ENCODE results near the gene ART3. TPM values are rescaled to one million over a fixed set of nuclear protein-coding genes. Genes with fewer than 3 reads are reported as not detected.
"Not testable (repeated sequence)": the region's sequence is repeated elsewhere in the genome, so short reads cannot be mapped to it uniquely, and the experiment has no call there.

The ART3 gene
- total and polyA plus RNA-seq, 3 experiments from 2014 or later, result not detected

- CTCF ChIA-PET; H3K4me1 Mint-ChIP-seq; H3K9me3 Mint-ChIP-seq; H3K9me3 ChIP-seq (ENCODE audit: low read length); H3K27ac ChIP-seq (ENCODE audit: low read depth, low read length); H3K4me1 ChIP-seq (ENCODE audit: insufficient read depth, low read length); H3K36me3 ChIP-seq (ENCODE audit: insufficient read depth, low read length); H3K4me3 Mint-ChIP-seq; H3K27me3 ChIP-seq (ENCODE audit: insufficient read depth, low read length, poor library complexity, severe bottlenecking); H3K4me3 ChIP-seq (ENCODE audit: low read length); DNase-seq; POLR2A ChIA-PET; H3K36me3 Mint-ChIP-seq: not testable (repeated sequence)
- Mint-ChIP-seq H3K27me3 (peaks cover 8 to 20% of the 10 kb centered on the region in 2 donors), H3K27ac (peak overlapping the region in 1 of 8 donors; percentile 27)
Measured at GRCh38 chr4:76044686-76045085, 29.8 kb upstream of the ART3 start.

GRCh38 chr4:76049860-76050416 is 24.6 kb upstream of the ART3 start:
- H3K4me3 Mint-ChIP-seq; H3K27ac ChIP-seq (ENCODE audit: low read depth, low read length); H3K4me1 ChIP-seq (ENCODE audit: insufficient read depth, low read length); DNase-seq; POLR2A ChIA-PET; H3K36me3 Mint-ChIP-seq; H3K27me3 Mint-ChIP-seq; H3K9me3 Mint-ChIP-seq; H3K9me3 ChIP-seq (ENCODE audit: low read length); H3K27ac Mint-ChIP-seq; H3K27me3 ChIP-seq (ENCODE audit: insufficient read depth, low read length, poor library complexity, severe bottlenecking); H3K36me3 ChIP-seq (ENCODE audit: insufficient read depth, low read length); H3K4me1 Mint-ChIP-seq; H3K4me3 ChIP-seq (ENCODE audit: low read length): not testable (repeated sequence)
- CTCF ChIA-PET, result interaction anchor here (1.0 kb wide), 1 partner anchor 8 kb away, joined by 3 read pairs; no protein-coding TSS in a partner anchor

- H3K9me3 Mint-ChIP-seq; H3K27me3 ChIP-seq (ENCODE audit: insufficient read depth, low read length, poor library complexity, severe bottlenecking); H3K36me3 ChIP-seq (ENCODE audit: insufficient read depth, low read length); H3K4me1 Mint-ChIP-seq; H3K4me3 Mint-ChIP-seq; H3K4me1 ChIP-seq (ENCODE audit: insufficient read depth, low read length); H3K27ac Mint-ChIP-seq; H3K9me3 ChIP-seq (ENCODE audit: low read length); POLR2A ChIA-PET; H3K27ac ChIP-seq (ENCODE audit: low read depth, low read length); H3K36me3 Mint-ChIP-seq; H3K4me3 ChIP-seq (ENCODE audit: low read length); DNase-seq: not testable (repeated sequence)
- CTCF ChIA-PET, result interaction anchor here (1.0 kb wide), 1 partner anchor 8 kb away, joined by 3 read pairs; no protein-coding TSS in a partner anchor
- peaks cover 8 to 12% of the 10 kb centered on the region in 2 donors for H3K27me3 Mint-ChIP-seq
Measured at GRCh38 chr4:76050560-76051050, 23.9 kb upstream of the ART3 start.

DNA sequence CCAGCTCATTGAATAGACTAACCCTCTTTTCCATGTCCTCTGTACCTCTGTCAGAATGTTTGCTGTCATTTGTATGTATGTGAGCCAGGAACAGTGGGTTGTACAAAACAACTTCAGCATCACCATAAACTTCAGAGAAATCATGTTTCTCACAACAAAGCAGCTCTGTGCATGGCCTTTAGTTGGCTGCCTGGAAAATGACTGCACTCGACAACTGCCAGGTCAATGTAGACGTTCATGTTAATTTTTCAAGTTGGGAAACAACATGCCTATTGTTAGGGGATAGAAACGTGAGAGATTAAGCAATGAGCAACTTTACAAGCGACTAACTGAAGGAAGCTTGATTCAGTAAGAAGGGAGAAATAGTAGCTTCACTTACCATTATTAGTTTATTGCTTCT is 20.8 kb upstream of the ART3 start:
- Mint-ChIP-seq H3K36me3 (no peaks in the 10 kb centered on the region), H3K27ac (no peak overlapping the region)

GRCh38 chr4:76055016-76055415 is 19.5 kb upstream of the ART3 start:
- Mint-ChIP-seq H3K9me3 (no peaks in the 10 kb centered on the region), H3K4me1 (no peaks in the 10 kb centered on the region), H3K27ac (no peak overlapping the region), H3K4me3 (no peak overlapping the region), H3K36me3 (no peaks in the 10 kb centered on the region), H3K27me3 (peaks cover 4 to 10% of the 10 kb centered on the region in 2 donors)
- ChIA-PET CTCF (interaction anchor here (1.3 kb wide), 1 partner anchor 12 kb away, joined by 3 read pairs; no protein-coding TSS in a partner anchor), POLR2A (no interaction called here)
- DNase-seq, result no peak
- Histone ChIP-seq H3K4me1 (ENCODE audit: insufficient read depth, low read length) (no peaks in the 10 kb centered on the region), H3K9me3 (ENCODE audit: low read length) (no peaks in the 10 kb centered on the region), H3K4me3 (ENCODE audit: low read length) (no peak overlapping the region), H3K36me3 (ENCODE audit: insufficient read depth, low read length) (no peaks in the 10 kb centered on the region), H3K27me3 (ENCODE audit: insufficient read depth, low read length, poor library complexity, severe bottlenecking) (no peaks in the 10 kb centered on the region), H3K27ac (ENCODE audit: low read depth, low read length) (no peak overlapping the region)

More for the DNA sequence above, 20.8 kb upstream of the ART3 start:
- no peak overlapping the region for H3K27ac ChIP-seq (ENCODE audit: low read depth, low read length)
- CTCF ChIA-PET, result interaction anchor here (0.8 to 1.3 kb wide), 4 partner anchors 8 to 158 kb away, joined by 3 to 5 read pairs (median 4); no protein-coding TSS in a partner anchor
- Mint-ChIP-seq H3K4me3 (no peak overlapping the region), H3K27me3 (peaks cover 4 to 10% of the 10 kb centered on the region in 2 donors), H3K9me3 (no peaks in the 10 kb centered on the region), H3K4me1 (no peaks in the 10 kb centered on the region)
- H3K4me3 ChIP-seq (ENCODE audit: low read length), result no peak overlapping the region
- POLR2A ChIA-PET, result no interaction called here
- no peaks in the 10 kb centered on the region for H3K27me3 ChIP-seq (ENCODE audit: insufficient read depth, low read length, poor library complexity, severe bottlenecking)
- no peaks in the 10 kb centered on the region for H3K9me3 ChIP-seq (ENCODE audit: low read length)
- H3K4me1 ChIP-seq (ENCODE audit: insufficient read depth, low read length), result no peaks in the 10 kb centered on the region
- DNase-seq, result no peak
- H3K36me3 ChIP-seq (ENCODE audit: insufficient read depth, low read length), result no peaks in the 10 kb centered on the region

- H3K27ac ChIP-seq (ENCODE audit: low read depth, low read length), result no peak overlapping the region
- H3K27me3 Mint-ChIP-seq, result peaks cover 4 to 10% of the 10 kb centered on the region in 2 donors
Measured at GRCh38 chr4:76055421-76055820, 19.1 kb upstream of the ART3 start.

DNA sequence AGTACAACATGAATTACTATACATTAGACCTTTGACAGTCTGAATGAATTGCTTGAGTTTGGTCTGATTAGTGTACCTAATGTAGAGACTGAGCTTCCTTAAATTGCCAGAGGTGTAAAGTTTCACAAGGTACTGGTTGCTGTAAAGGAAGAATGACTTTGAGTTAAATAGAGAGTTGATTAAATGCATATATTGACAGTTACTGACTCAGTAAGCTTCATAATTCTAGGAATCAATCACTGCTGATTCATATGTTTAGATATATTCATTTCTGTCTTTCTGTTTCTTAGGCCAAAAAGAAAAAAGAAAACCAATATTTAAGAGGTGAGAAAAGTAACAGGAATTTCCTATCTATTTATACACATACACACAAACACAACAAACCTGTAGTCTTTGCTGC is 16.2 kb upstream of the ART3 start:
- no peaks in the 10 kb centered on the region for H3K27me3 ChIP-seq (ENCODE audit: insufficient read depth, low read length, poor library complexity, severe bottlenecking)
- Mint-ChIP-seq H3K27ac (no peak overlapping the region), H3K4me1 (no peaks in the 10 kb centered on the region), H3K4me3 (no peak overlapping the region), H3K36me3 (no peaks in the 10 kb centered on the region), H3K9me3 (no peaks in the 10 kb centered on the region), H3K27me3 (peaks cover 4 to 10% of the 10 kb centered on the region in 2 donors)
- ChIA-PET POLR2A (no interaction called here), CTCF (interaction anchor here (1.3 kb wide), 1 partner anchor 8 kb away, joined by 3 read pairs; no protein-coding TSS in a partner anchor)
- no peaks in the 10 kb centered on the region for H3K36me3 ChIP-seq (ENCODE audit: insufficient read depth, low read length)
- no peaks in the 10 kb centered on the region for H3K9me3 ChIP-seq (ENCODE audit: low read length)
- H3K27ac ChIP-seq (ENCODE audit: low read depth, low read length), result no peak overlapping the region
- no peak for DNase-seq
- no peaks in the 10 kb centered on the region for H3K4me1 ChIP-seq (ENCODE audit: insufficient read depth, low read length)
- no peak overlapping the region for H3K4me3 ChIP-seq (ENCODE audit: low read length)

More at GRCh38 chr4:76055421-76055820, 19.1 kb upstream of the ART3 start:
- Histone ChIP-seq H3K4me1 (ENCODE audit: insufficient read depth, low read length) (no peaks in the 10 kb centered on the region), H3K36me3 (ENCODE audit: insufficient read depth, low read length) (no peaks in the 10 kb centered on the region), H3K9me3 (ENCODE audit: low read length) (no peaks in the 10 kb centered on the region), H3K27me3 (ENCODE audit: insufficient read depth, low read length, poor library complexity, severe bottlenecking) (no peaks in the 10 kb centered on the region), H3K4me3 (ENCODE audit: low read length) (no peak overlapping the region)
- ChIA-PET POLR2A (no interaction called here), CTCF (no interaction called here)
- H3K4me1 Mint-ChIP-seq, result no peaks in the 10 kb centered on the region
- DNase-seq, result no peak
- H3K27ac Mint-ChIP-seq, result no peak overlapping the region
- no peak overlapping the region for H3K4me3 Mint-ChIP-seq
- no peaks in the 10 kb centered on the region for H3K36me3 Mint-ChIP-seq
- no peaks in the 10 kb centered on the region for H3K9me3 Mint-ChIP-seq

- Histone ChIP-seq H3K9me3 (ENCODE audit: low read length) (no peaks in the 10 kb centered on the region), H3K27me3 (ENCODE audit: insufficient read depth, low read length, poor library complexity, severe bottlenecking) (no peaks in the 10 kb centered on the region), H3K27ac (ENCODE audit: low read depth, low read length) (no peak overlapping the region), H3K4me3 (ENCODE audit: low read length) (no peak overlapping the region), H3K36me3 (ENCODE audit: insufficient read depth, low read length) (no peaks in the 10 kb centered on the region), H3K4me1 (ENCODE audit: insufficient read depth, low read length) (no peaks in the 10 kb centered on the region)
- no peaks in the 10 kb centered on the region for H3K9me3 Mint-ChIP-seq
- no peaks in the 10 kb centered on the region for H3K4me1 Mint-ChIP-seq
- POLR2A ChIA-PET, result no interaction called here
- DNase-seq, result no peak
- no peaks in the 10 kb centered on the region for H3K36me3 Mint-ChIP-seq
- no peak overlapping the region for H3K4me3 Mint-ChIP-seq
- H3K27me3 Mint-ChIP-seq, result peaks cover 4 to 10% of the 10 kb centered on the region in 2 donors
- CTCF ChIA-PET, result interaction anchor here (1.3 kb wide), 1 partner anchor 9 kb away, joined by 3 read pairs; no protein-coding TSS in a partner anchor
- no peak overlapping the region for H3K27ac Mint-ChIP-seq
Measured at GRCh38 chr4:76058888-76059426, 15.6 kb upstream of the ART3 start.
